Naive B cell (primary cell): Measurements from ENCODE around the gene CST9. TPM values are rescaled to one million over a fixed set of nuclear protein-coding genes. Genes with fewer than 3 reads are reported as not detected.
"Not testable (repeated sequence)": the region's sequence is repeated elsewhere in the genome, so short reads cannot be mapped to it uniquely, and the experiment has no call there.

Experiments used
- ATAC-seq, 2 donors: fragments of 150-1000 bp; cut with Tn5 transposase; 2 replicates each; pipeline ENCODE4 v1.10.0; 2021; ENCODE audit warnings: low read depth in 2 of 2, mild to moderate bottlenecking in 2 of 2, moderate library complexity in 2 of 2
- DNase-seq: peaks from one replicate; pipeline ENCODE4 v3.0.0; 2022
- H3K27ac Mint-ChIP-seq, 6 donors: one replicate each; pipeline ENCODE4 v1.8.0; 2020 to 2022; ENCODE audit warnings: mild to moderate bottlenecking in 6 of 6, mixed read lengths in 6 of 6, moderate library complexity in 5 of 6, inconsistent platforms in 2 of 6
- H3K27me3 Mint-ChIP-seq, 3 donors: one replicate each; pipeline ENCODE4 v1.8.0; 2021 to 2022; ENCODE audit warnings: mixed read lengths in 3 of 3, mild to moderate bottlenecking in 1 of 3
- H3K36me3 Mint-ChIP-seq, 2 donors: one replicate each; pipeline ENCODE4 v1.8.0; 2020 to 2022; ENCODE audit warnings: mixed read lengths in 2 of 2, inconsistent platforms in 1 of 2, mild to moderate bottlenecking in 1 of 2
- H3K4me1 Mint-ChIP-seq, 3 donors: one replicate each; pipeline ENCODE4 v1.8.0; 2020 to 2022; ENCODE audit warnings: mixed read lengths in 3 of 3, inconsistent platforms in 1 of 3, mild to moderate bottlenecking in 1 of 3, moderate library complexity in 1 of 3
- H3K4me3 Mint-ChIP-seq, 8 donors: one replicate each; pipeline ENCODE4 v1.8.0; 2020 to 2022; ENCODE audit warnings: mild to moderate bottlenecking in 8 of 8, mixed read lengths in 8 of 8, moderate library complexity in 8 of 8, inconsistent platforms in 2 of 8
- H3K9me3 Mint-ChIP-seq, 7 donors: one replicate each; pipeline ENCODE4 v1.8.0; 2020 to 2022; ENCODE audit warnings: mixed read lengths in 7 of 7, mild to moderate bottlenecking in 5 of 7, inconsistent platforms in 2 of 7, moderate library complexity in 1 of 7
- polyA plus RNA-seq, 6 donors: library from polyadenylated mRNA; unstranded; fragments of 300-500 nt; fragmentation: Illumina TruSeq; gene quantifications; one replicate each; pipeline ENCODE4 v1.2.3, GENCODE V29; 2021; ENCODE audit warnings: low read depth in 6 of 6

Gene CST9
- polyA plus RNA-seq, 6 donors from 2014 or later: not detected

DNA sequence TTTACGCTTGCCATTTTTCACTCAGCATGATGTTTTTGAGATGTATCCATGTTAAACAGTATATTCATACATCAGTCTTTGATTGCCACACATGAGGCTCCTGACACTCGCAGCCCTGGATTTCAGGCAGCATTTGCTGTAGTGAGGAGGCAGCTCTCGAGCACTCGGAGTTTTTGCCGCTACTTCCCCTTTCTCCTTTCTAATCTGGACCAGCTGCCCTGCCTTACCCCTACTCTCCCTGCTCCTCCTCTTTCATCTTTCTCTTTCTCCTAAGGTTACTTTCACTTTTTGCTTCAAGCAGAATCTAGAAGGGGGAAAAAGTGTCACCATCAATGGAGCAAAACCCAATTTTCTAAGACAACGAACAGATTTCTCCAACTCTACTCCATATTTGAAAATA is 37.9 kb upstream of the CST9 start:
- peaks cover 0 to 5% (median 0%) of the 10 kb centered on the region in 7 donors for H3K9me3 Mint-ChIP-seq
- peaks cover 7 to 26% (median 9%) of the 10 kb centered on the region in 3 donors for H3K4me1 Mint-ChIP-seq
- ATAC-seq (no peak), DNase-seq (no peak)
- H3K36me3 Mint-ChIP-seq: no peaks in the 10 kb centered on the region
- H3K4me3 Mint-ChIP-seq: peak overlapping the region in 1 of 8 donors; percentile 10
- H3K27me3 Mint-ChIP-seq: peaks cover 0 to 13% (median 12%) of the 10 kb centered on the region in 3 donors
- no peak overlapping the region for H3K27ac Mint-ChIP-seq

DNA sequence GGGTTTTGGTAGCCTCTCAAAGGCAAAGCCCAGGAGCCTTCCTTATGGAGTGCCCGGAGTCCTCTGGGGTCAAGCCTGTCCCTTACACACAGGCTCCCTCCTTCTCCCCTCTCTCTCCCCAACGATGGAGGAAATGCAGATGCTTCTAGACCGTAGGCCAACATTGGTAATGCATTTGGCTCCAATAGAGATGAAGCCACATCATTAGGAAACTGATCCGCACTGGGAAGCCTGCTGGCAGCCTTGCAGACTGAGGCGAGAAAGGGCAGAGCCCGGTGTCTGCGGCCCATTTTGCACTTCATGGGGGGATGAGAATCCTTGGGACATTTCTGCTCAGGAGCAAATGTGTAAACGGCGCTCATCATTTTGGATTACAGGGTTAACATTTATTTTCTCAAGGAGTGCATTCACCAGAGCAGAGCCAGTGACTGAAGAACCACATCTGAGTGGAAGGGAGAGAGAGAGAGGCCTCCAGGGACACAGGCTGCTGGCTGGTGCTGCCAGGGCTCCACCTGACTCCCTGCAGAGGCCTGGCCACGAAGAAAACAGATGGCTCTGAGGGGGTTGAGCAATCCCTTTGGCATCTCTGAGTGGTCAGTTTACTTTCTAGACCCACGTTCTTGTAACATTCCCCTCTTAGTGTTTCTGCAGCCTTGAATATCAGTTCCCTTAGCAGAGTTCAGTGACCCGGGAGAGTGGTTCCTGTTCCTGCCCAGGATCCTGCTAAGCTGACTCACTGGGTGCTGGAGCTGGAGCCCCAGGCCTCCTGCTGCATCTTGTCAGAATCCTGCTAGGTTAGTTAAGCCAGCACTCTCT is 36.4 kb upstream of the CST9 start:
- Mint-ChIP-seq H3K4me3 (no peak overlapping the region), H3K27ac (no peak overlapping the region), H3K36me3 (no peaks in the 10 kb centered on the region), H3K27me3 (peaks cover 0 to 18% (median 16%) of the 10 kb centered on the region in 3 donors), H3K4me1 (peaks cover 8 to 26% (median 10%) of the 10 kb centered on the region in 3 donors), H3K9me3 (peaks cover 0 to 5% (median 0%) of the 10 kb centered on the region in 7 donors)
- no peak for ATAC-seq
- no peak for DNase-seq

DNA sequence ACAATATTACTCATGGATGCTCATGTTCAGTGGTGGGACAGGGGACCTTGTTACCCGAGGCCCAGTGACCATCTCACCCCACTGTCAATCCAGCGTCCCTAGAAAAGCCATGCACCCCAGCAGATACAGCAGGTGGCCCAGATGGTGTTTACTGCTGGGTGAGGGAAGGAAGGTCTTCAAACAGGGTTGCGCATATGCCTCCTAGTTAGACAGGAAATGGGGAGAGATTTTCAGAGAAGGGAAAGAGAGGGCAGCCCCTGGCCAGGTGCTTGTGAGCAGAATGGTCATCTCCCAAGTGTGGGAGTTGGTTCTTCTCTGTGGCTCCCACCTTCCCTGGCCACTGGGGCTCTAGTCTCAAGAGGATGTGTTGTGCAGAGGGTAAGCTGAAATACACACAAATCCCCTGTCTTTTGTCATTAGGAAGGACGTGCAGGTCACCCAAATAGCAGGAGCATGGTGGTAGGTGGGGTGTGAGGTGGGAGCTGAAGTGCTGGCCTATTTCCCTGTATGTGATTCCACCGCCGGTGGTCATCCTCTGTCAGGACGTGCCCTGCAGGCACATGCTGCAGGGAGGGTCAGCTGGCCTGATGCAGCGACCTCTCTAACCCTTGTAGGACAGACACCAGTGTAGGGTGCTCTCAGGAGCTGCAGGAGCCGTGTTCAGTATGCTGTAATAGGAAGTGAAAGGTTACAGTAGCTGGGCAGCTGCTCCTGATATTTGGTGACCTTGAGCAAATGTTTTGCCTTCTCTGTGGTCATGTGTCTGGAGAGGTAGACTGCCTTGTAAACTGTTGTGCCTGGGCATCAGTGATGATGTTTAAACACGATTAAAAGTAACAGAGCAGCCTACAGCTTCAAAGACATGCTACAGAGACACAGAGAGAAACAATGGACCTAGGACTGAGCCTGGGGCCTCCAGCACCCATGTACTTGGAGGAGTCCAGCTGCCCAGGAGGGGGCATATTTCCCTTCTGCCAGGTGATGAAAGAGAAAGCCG is 35.3 kb upstream of the CST9 start:
- no peak overlapping the region for H3K4me3 Mint-ChIP-seq
- no peak overlapping the region for H3K27ac Mint-ChIP-seq
- DNase-seq (no peak), ATAC-seq (no peak)
- peaks cover 13 to 26% (median 14%) of the 10 kb centered on the region in 3 donors for H3K4me1 Mint-ChIP-seq
- H3K27me3 Mint-ChIP-seq: peaks cover 4 to 28% (median 28%) of the 10 kb centered on the region in 3 donors
- peaks cover 0 to 5% (median 0%) of the 10 kb centered on the region in 7 donors for H3K9me3 Mint-ChIP-seq
- no peaks in the 10 kb centered on the region for H3K36me3 Mint-ChIP-seq

DNA sequence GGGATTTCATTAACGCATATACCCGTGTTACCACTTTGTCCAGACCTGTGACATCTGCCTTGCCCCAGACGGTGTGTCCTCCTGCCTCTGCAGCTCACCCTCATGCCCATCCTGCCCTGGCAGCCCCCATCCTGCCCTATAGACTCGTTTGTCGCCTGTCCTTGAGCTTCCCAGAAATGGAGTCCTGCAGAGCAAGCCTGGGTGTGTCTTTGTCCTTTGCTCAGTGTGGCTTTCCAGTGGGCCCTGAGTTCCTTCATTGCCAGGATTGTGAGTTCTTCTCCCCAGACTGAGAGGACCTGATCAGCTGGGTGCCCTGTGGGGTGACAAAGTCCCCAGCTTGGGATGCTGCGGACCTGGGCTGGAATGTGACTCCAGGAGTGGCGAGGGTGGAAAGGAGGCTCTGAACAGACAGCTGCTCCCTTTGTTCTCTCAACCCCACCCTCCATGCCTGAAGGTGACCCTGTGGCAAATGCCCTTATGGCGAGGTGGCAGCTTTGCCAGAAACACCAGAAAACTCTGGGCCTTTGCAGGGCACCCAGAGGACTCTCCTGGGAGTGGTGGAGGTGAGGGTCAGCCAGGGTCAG is 34.4 kb upstream of the CST9 start:
- Mint-ChIP-seq H3K36me3 (no peaks in the 10 kb centered on the region), H3K27me3 (peaks cover 4 to 34% (median 30%) of the 10 kb centered on the region in 3 donors), H3K27ac (no peak overlapping the region), H3K4me1 (peaks cover 13 to 26% (median 14%) of the 10 kb centered on the region in 3 donors), H3K4me3 (no peak overlapping the region), H3K9me3 (no peaks in the 10 kb centered on the region)
- no peak for ATAC-seq
- DNase-seq: no peak

DNA sequence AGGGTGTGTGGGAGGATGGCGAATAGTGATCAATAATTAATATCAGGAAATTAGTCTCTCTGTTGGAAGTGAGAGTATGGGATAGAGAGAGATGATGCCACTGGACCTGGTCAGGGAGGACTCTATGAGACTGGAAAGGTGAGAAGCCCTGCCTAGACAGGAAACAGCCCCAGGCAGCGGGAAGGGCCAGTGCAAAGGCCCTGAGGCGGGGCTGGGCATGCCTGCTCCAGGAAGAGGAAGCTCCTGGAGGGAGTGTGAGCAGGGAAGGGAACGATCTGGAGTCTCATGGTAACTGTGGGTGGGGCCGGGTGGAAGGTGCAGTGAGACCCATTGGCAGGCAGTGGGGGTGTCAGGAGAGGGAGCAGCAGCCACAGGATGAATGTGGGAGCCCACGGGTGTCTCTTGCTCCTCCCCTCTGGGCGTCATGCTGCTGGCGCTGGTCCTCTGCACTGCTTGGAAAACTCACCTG is 33.8 kb upstream of the CST9 start:
- ATAC-seq (no peak), DNase-seq (no peak)
- H3K4me1 Mint-ChIP-seq: peaks cover 13 to 26% (median 14%) of the 10 kb centered on the region in 3 donors
- H3K4me3 Mint-ChIP-seq: peak overlapping the region in 4 of 8 donors; percentile 6 to 61 (median 36)
- H3K36me3 Mint-ChIP-seq: no peaks in the 10 kb centered on the region
- no peak overlapping the region for H3K27ac Mint-ChIP-seq
- H3K9me3 Mint-ChIP-seq: no peaks in the 10 kb centered on the region
- H3K27me3 Mint-ChIP-seq: peaks cover 8 to 37% (median 30%) of the 10 kb centered on the region in 3 donors

DNA sequence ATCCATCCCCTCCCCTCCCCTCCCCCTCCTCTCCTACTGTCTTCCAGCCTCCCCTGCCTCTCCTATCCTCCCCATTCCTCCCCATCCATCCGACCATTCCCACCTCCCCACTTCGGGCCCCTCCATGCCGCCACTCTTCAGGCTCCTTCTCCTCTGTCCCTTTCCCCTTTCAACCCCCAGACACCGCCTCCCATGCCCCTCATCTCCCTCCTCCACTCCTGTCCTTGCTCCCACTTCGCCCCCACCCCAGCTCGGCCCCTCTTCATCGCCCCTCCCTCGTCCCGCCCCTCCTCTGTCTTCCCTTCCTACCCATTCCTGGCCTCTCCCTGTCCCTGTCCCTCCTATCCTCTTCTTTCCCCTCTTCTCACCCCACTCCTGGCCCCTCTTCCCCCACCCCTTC is 32.6 kb upstream of the CST9 start:
- no peak for DNase-seq
- Mint-ChIP-seq H3K27ac (no peak overlapping the region), H3K27me3 (peaks cover 9 to 37% (median 30%) of the 10 kb centered on the region in 3 donors), H3K36me3 (no peaks in the 10 kb centered on the region), H3K9me3 (no peaks in the 10 kb centered on the region), H3K4me3 (peak overlapping the region in 1 of 8 donors; percentile 30), H3K4me1 (peaks cover 9 to 19% (median 9%) of the 10 kb centered on the region in 3 donors)
- ATAC-seq: no peak

DNA sequence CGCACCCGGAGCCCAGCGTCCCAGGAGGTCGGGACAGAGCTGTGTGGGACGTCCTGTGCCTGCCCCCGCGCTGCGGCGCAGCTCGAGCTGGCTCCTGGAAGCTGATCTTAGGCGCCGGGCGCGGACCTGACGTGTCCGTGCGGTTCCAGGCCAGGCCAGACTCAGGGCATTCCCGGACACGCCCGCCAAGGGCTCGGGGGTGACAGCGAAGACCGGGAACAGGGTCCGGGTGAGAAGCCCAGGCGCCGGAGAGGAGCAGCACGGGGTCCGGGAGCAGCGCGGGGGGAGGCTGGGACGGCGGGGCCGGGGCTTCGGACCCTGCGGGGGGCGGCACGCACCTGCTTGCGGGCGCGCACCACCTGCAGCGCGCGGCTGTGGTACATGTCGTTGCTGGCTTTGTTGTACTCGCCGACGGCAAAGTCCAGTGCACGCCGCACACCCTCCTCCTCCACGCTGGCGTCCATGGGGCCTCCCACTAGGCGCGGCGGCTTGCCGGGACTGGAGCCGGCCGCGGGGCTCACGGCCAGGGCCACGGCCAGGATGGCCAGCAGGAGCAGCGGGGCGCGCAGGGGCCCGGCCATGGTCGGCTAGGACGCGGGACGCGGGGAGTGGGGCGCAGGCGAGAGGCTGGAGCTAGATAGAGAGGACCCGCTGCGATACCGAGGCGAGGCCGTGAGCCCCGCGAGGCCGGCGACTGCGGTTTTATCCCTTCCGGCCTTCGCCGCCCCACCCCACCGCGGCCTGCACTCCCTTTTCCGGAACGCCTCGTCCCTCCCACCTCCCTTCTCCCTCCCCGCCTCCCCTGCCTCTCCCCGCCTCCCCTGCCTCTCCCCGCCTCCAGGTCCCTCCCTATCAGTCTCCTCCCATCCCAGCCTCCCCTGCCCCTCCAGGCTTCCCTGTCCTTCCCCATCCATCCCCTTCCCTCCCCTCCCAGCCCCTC is 31.8 kb upstream of the CST9 start, which contains the start of gene CST3:
Gene CST3 (minus strand): TSS at position 674 of the 940 bp plus-strand sequence. CDS start 93 bp downstream, at position 581.
- ATAC-seq (no peak), DNase-seq (no peak)
- peaks cover 9 to 37% (median 30%) of the 10 kb centered on the region in 3 donors for H3K27me3 Mint-ChIP-seq
- no peaks in the 10 kb centered on the region for H3K36me3 Mint-ChIP-seq
- H3K9me3 Mint-ChIP-seq: no peaks in the 10 kb centered on the region
- H3K4me1 Mint-ChIP-seq: peaks cover 9 to 19% (median 9%) of the 10 kb centered on the region in 3 donors
- peak within 1 kb of the TSS; percentile 8 to 84 (median 53) for H3K4me3 Mint-ChIP-seq
- no peak within 1 kb of the TSS for H3K27ac Mint-ChIP-seq

- no peaks in the 10 kb centered on the region for H3K36me3 Mint-ChIP-seq
- H3K27me3 Mint-ChIP-seq: peaks cover 9 to 37% (median 30%) of the 10 kb centered on the region in 3 donors
- no peak for ATAC-seq
- H3K27ac Mint-ChIP-seq: no peak overlapping the region
- H3K4me1 Mint-ChIP-seq: peaks cover 9 to 19% (median 9%) of the 10 kb centered on the region in 3 donors
- H3K9me3 Mint-ChIP-seq: no peaks in the 10 kb centered on the region
- no peak for DNase-seq
- peak overlapping the region in 6 of 8 donors; percentile 7 to 84 (median 56) for H3K4me3 Mint-ChIP-seq
Measured at GRCh38 chr20:23636908-23637281, 31.2 kb upstream of the CST9 start.

GRCh38 chr20:23636182-23636907 is 30.6 kb upstream of the CST9 start:
- Mint-ChIP-seq H3K36me3 (no peaks in the 10 kb centered on the region), H3K4me1 (peaks cover 9 to 19% (median 9%) of the 10 kb centered on the region in 3 donors), H3K27me3 (peaks cover 9 to 37% (median 30%) of the 10 kb centered on the region in 3 donors), H3K4me3 (peak overlapping the region in 6 of 8 donors; percentile 8 to 84 (median 56)), H3K27ac (no peak overlapping the region), H3K9me3 (no peaks in the 10 kb centered on the region)
- DNase-seq (no peak), ATAC-seq (no peak)

- H3K4me3 Mint-ChIP-seq: peak overlapping the region in 2 of 8 donors; percentile 36 to 61
- peaks cover 9 to 37% (median 30%) of the 10 kb centered on the region in 3 donors for H3K27me3 Mint-ChIP-seq
- not testable (repeated sequence) for H3K36me3 Mint-ChIP-seq, ATAC-seq, H3K9me3 Mint-ChIP-seq, DNase-seq, H3K27ac Mint-ChIP-seq
- peaks cover 9 to 15% (median 9%) of the 10 kb centered on the region in 3 donors for H3K4me1 Mint-ChIP-seq
Measured at GRCh38 chr20:23635768-23636090, 30.0 kb upstream of the CST9 start.

GRCh38 chr20:23634985-23635767 is 29.5 kb upstream of the CST9 start:
- no peak overlapping the region for H3K27ac Mint-ChIP-seq
- H3K4me3 Mint-ChIP-seq: no peak overlapping the region
- peaks cover 9 to 10% (median 9%) of the 10 kb centered on the region in 3 donors for H3K4me1 Mint-ChIP-seq
- DNase-seq: no peak
- no peak for ATAC-seq
- no peaks in the 10 kb centered on the region for H3K36me3 Mint-ChIP-seq
- no peaks in the 10 kb centered on the region for H3K9me3 Mint-ChIP-seq
- H3K27me3 Mint-ChIP-seq: peaks cover 9 to 37% (median 30%) of the 10 kb centered on the region in 3 donors
